Ammon's horn (tissue), 1 donor: ENCODE results near the gene GRIK4.
A peak's percentile ranks its signal among the peaks of the same experiment; 100 is the strongest.

ENCODE experiments used
- DNase-seq: peaks from one replicate; pipeline ENCODE4 v3.0.0-alpha.2; 2016; ENCODE audit warnings: low spot score

Gene GRIK4

GRCh38 chr11:120882175-120882574 is 370.6 kb downstream of the GRIK4 start:
- no peak for DNase-seq

GRCh38 chr11:120883404-120884080 is 372.0 kb downstream of the GRIK4 start:
- peak; percentile 24 for DNase-seq

- no peak for DNase-seq
Measured at GRCh38 chr11:120884154-120885020, 372.8 kb downstream of the GRIK4 start.

GRCh38 chr11:120890609-120891320 is 379.2 kb downstream of the GRIK4 start:
- DNase-seq, result no peak

GRCh38 chr11:120893440-120894201 is 382.1 kb downstream of the GRIK4 start:
- DNase-seq, result no peak

- peak; percentile 15 for DNase-seq
Measured at GRCh38 chr11:120894202-120894985, 382.8 kb downstream of the GRIK4 start.

GRCh38 chr11:120896687-120897086 is 385.1 kb downstream of the GRIK4 start:
- no peak for DNase-seq

- no peak for DNase-seq
Measured at GRCh38 chr11:120898568-120898967, 387.0 kb downstream of the GRIK4 start.

- no peak for DNase-seq
Measured at GRCh38 chr11:120899720-120900119, 388.2 kb downstream of the GRIK4 start.

GRCh38 chr11:120900643-120901042 is 389.1 kb downstream of the GRIK4 start:
- DNase-seq, result no peak

- DNase-seq, result no peak
Measured at GRCh38 chr11:120903686-120904085, 392.1 kb downstream of the GRIK4 start.

- DNase-seq, result no peak
Measured at GRCh38 chr11:120904116-120904515, 392.6 kb downstream of the GRIK4 start.

GRCh38 chr11:120906766-120907165 is 395.2 kb downstream of the GRIK4 start:
- no peak for DNase-seq

GRCh38 chr11:120907971-120908370 is 396.4 kb downstream of the GRIK4 start:
- no peak for DNase-seq

GRCh38 chr11:120908461-120909181 is 397.1 kb downstream of the GRIK4 start:
- no peak for DNase-seq

- DNase-seq, result no peak
Measured at GRCh38 chr11:120909676-120910416, 398.3 kb downstream of the GRIK4 start.

GRCh38 chr11:120911943-120912342 is 400.4 kb downstream of the GRIK4 start:
- no peak for DNase-seq

GRCh38 chr11:120912504-120912903 is 401.0 kb downstream of the GRIK4 start:
- peak; percentile 74 for DNase-seq

GRCh38 chr11:120912915-120913314 is 401.4 kb downstream of the GRIK4 start:
- DNase-seq, result no peak

GRCh38 chr11:120914021-120914420 is 402.5 kb downstream of the GRIK4 start:
- DNase-seq, result no peak
